ENCODE data around the gene GLCE.

Gene GLCE

DNA sequence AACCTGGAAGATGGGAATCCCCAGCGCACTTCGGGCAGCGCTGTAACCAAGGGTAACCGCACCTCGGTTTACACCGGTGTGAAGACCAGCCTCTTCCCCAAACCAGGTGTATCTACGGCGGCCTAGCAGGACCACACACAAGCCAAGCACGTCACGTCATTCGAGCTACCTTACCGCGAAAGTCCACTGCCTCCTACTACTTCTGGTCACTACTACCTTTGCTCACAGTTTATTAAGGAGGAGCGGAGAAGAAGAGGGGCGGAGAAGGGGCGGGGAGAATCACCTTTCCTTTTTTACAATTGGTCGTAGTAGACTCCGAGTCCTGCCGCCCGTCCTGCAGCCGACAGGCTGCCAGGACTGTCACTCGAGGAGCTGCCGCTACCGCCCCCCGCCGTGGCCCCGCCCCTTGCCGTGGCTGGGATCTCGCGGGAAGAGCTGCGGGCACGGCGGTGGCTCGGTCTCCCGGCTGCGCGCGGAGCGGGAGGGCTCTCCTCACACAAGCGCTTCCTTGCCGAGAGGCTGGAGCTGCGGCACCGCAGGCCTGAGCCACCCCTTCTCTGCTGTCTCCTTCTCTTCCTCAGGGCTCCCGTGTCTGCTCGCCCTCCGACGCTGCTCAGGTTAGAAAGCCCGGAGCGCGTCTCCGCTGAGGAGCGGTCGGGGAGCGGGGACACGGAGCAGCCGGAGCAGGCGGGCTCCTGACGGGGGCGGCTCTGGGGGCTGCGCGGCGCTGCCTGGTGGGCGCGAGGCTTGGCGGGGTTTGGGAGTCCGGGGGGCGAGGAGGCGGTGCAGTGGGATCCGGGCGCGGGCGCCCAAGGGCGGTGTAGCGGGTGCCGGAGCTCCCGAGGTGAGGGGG, at the start of gene GLCE:
GLCE (plus strand) TSS at position 495 of the 853 bp plus-strand sequence. CDS start 95,172 bp downstream, outside the sequence.
- DNase-seq: peak; percentile 91

GRCh38 chr15:69114331-69114928, 46.0 kb upstream of the GLCE start:
- no peak for DNase-seq

DNA sequence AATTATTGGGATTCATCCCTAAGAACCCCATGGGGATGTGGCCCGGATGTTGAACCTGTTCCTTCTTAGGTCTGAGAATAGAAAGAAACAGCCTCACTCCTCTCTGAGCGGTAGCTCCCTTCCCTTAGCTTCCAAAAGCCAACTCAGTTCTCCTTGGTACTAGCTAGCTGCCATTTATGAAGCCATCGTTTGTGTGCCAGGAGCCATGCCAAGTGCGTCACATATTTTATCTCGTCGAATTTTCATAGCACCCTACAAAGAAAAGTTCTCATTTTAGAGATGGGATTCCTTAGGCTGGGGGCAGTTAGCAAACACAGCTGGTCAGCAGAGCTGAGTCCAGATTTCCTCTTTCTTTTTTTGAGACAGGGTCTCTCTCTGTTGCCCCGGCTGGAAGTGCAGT, 45.4 kb upstream of the GLCE start:
- no peak for DNase-seq

DNA sequence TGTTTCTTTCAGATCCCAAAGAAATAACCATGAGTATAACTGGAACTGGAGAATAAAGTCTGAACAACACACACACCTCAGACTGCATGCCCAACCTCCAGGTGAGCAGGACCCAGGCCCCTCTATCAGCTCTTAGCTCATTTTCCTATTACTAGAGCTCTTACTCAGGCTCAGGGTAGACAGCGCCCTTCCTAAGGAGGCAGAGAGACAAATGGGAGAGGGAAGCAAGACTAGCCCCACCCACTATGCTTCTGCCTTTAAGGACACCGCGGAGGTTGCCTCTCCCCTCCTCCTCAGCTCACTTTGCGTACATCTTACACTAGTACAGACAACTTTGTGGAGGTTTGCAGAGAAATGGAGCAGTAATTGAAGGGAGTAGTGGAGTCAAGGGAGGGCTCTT, 44.0 kb upstream of the GLCE start:
- DNase-seq: no peak

GRCh38 chr15:69117431-69117871, 43.0 kb upstream of the GLCE start:
- no peak for DNase-seq

- DNase-seq: no peak
Observed at GRCh38 chr15:69118089-69118488, 42.3 kb upstream of the GLCE start.

DNA sequence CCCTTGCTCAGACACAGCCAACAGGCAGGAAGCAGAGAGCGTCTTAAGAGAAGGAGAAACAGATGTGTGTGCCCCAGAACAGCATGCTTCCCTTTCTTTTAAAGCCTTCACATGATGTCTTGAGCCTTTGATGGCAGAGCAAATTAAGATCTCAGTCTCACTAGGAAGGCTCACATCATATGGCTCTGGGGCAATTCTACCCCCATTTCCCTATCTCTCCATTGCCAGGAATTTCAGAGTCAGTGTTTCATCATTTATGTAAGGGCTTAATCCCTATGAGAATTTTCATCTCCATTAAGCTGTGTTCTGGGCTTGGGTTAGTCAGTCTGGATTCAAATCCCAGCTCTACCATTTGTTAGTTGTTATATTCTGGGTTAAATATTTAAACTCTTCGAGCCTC, 41.4 kb upstream of the GLCE start:
- no peak for DNase-seq

- no peak for DNase-seq
Observed at GRCh38 chr15:69119683-69120395, 40.6 kb upstream of the GLCE start.

DNA sequence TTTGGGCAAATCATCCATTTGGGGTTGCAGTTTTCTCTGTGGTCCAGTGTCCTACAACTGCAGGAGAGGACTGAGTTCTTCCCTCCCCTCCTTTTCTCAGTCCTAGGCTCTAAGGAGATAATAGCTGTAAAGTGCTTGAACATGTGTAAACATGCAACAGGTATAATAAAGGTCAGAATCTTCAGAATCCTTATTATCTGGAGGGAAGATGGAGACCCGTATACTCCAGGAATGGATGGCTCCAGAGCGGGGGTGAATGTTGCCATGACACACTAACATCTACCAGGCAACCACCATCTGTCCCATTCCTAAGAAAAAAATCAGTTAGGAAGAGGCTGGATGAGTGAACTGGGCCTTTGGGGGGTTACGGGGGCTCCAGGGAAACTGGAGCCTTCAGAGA, 39.7 kb upstream of the GLCE start:
- no peak for DNase-seq

GRCh38 chr15:69121198-69121828, 39.1 kb upstream of the GLCE start:
- no peak for DNase-seq

DNA sequence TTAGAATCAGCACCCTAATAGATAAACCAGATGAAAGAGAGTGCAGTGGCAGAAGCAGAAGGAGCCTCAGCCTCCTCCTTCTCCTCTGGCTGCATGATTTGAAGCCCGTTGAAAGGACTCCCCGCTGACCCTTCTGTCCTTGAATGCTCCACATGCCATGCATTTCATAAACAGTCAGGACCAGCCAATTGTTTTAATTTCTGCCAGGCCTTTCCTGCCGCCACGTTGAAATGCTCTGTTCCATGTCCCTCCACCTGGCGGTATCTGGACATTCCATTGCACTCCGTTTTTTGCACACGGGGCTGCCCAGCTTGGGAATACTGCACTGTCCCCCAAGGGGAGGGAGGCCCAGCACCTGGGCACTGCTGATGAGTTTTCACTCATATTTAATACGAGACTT, 35.2 kb upstream of the GLCE start:
- no peak for DNase-seq

DNA sequence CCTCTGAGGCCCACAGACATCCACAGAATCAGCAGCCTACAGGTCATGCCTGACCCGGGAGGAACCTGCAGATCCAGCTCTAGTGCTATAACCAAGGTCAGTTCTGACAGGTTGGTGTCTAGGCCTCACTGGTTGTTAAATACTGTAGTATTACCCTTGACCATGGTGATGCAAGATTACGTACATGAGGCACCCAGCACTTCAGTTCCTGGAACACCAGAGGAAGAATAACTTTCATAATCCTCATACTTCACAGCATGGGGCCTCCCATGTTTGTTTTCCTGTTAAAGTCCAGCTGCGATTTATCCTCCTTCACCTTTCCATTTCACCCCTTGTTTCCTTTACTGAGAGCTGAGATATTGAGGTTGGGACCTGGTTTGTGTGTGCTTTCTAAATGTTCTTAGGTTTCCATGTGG, 34.4 kb upstream of the GLCE start:
- DNase-seq: no peak

GRCh38 chr15:69127306-69127705, 33.1 kb upstream of the GLCE start:
- DNase-seq: no peak

- DNase-seq: peak; percentile 74
Observed at GRCh38 chr15:69128667-69129311, 31.6 kb upstream of the GLCE start.

DNA sequence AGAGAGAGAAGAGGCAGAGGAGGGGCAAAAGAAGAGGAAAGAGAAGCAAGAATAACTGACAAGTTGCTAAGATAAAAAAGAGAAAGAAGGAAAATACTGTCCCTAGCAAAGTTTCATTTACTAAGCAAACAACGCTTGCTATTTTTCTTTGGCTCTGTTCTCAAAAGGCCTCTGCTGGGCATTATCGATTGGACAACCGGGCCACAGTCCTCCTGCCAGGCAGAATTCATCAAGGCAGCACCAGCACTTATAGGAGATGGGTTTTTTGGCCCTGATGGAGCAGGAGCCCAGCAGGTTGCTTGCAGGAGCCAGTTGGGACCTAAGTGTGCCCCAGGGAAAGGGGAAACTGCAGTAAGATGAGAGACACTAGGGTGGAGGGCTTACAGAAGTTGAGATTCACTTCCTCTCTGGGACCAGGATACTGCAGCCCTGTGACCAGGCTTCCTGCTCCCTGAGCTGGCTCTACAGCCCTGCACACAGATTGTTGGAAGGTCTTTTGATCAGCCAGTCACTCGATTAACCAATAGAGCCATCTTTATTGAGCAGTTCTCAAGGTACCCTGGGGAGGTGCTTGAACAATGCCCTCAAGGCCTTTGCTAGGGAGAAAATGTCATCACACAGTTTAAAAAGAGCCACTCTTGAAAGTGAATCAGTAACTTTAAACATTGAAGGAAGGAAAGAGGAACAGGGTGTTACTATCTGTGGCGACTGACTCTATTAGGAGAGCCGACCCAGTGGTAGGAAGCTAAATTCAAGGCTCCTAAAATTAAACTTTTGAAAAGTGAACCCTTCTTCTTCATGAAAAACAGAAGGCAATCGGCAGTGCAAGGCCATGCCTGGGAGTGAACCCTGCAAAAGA, 28.8 kb upstream of the GLCE start:
- no peak for DNase-seq

DNA sequence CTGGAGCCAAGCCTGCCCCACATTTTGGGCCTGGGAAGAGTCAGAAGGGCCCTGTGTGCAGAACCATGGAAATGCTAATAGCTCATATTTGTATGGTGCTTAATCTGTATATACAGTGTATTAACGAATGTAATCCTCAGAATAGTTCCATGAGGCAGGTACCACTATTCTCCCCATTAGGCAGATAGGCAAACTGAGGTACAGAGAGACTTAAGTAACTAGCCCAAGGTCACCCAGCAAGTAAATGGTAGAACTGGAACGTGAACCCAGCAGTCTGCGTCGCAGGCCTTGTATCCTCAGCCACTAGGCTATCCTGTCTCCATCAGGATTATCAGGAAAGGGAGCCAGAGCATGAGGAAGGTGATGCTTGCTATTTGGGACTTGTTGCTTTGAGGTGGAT, 28.0 kb upstream of the GLCE start:
- DNase-seq: no peak

- DNase-seq: peak; percentile 99
Observed at GRCh38 chr15:69132977-69133861, 27.2 kb upstream of the GLCE start.

DNA sequence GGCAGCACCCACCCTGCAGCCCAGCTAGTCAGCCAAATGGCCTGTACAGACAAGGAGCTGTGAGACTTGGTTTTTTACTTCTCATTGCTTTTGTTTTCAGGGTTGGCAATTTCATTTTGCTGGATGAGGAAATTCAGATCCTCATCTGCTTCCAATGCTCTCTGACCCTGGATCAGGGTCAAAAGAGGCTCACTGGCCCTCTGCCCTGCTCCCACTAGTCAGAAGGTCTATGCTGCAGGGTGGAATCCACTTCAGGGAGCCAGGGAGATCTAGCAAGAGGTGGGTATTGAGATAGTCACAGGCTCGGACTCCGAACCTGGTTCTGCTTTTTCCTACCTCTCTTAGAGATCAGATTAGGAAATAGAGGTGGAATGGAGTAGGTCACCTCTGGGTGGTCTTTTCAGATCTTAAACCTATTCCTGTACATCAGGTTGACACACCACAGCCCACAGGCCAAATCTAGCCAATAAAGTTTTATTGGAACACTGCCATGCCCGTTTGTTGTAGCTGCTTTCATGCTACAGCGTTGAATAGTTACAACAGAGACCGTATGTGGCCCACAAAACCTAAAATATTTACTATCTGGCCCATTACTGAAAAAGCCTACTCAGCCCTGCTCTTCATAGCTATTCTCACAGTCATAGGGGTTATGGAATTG, 26.4 kb upstream of the GLCE start:
- DNase-seq: peak; percentile 40

GRCh38 chr15:69134791-69135190, 25.6 kb upstream of the GLCE start:
- no peak for DNase-seq

- no peak for DNase-seq
Observed at GRCh38 chr15:69135499-69135898, 24.9 kb upstream of the GLCE start.

Data from NCI-H446 treated with DMSO at 0.1 percent for 48 hours (cell line).